ENCODE data around the gene ABCB6.

The ABCB6 gene

DNA sequence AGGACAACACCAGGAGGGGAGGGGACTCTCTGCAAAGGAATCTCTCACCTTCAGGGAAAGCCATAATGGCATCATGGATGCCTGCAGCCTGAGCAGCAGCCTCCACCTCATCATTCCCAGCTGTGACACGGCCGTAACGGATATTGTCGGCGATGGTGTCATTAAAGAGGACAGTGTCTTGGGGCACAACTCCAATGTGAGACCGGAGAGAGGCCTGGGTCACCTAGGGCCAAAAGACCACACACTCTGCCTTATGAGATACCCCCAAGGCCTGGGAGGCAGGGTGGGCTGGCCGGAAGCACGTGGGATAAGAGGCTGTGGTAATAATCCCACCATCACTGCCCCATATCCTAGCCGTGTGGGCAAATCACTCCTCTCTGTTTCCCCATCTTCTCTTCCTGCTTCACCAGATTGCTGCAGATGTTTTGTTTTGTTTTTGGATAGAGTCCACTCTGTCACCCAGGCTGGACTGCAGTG lies 7.8 kb downstream of the ABCB6 start:
- TF ChIP-seq, protein P1, sequence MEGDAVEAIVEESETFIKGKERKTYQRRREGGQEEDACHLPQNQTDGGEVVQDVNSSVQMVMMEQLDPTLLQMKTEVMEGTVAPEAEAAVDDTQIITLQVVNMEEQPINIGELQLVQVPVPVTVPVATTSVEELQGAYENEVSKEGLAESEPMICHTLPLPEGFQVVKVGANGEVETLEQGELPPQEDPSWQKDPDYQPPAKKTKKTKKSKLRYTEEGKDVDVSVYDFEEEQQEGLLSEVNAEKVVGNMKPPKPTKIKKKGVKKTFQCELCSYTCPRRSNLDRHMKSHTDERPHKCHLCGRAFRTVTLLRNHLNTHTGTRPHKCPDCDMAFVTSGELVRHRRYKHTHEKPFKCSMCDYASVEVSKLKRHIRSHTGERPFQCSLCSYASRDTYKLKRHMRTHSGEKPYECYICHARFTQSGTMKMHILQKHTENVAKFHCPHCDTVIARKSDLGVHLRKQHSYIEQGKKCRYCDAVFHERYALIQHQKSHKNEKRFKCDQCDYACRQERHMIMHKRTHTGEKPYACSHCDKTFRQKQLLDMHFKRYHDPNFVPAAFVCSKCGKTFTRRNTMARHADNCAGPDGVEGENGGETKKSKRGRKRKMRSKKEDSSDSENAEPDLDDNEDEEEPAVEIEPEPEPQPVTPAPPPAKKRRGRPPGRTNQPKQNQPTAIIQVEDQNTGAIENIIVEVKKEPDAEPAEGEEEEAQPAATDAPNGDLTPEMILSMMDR (IDR thresholded peaks at IDR 0.05; ENCODE audit: low read depth, low read length, missing control alignments) = no peak
- no peak overlapping the region for H3K4me3 ChIP-seq (ENCODE audit: low read depth, low read length)
- no peak for DNase-seq (ENCODE audit: low read depth)

DNA sequence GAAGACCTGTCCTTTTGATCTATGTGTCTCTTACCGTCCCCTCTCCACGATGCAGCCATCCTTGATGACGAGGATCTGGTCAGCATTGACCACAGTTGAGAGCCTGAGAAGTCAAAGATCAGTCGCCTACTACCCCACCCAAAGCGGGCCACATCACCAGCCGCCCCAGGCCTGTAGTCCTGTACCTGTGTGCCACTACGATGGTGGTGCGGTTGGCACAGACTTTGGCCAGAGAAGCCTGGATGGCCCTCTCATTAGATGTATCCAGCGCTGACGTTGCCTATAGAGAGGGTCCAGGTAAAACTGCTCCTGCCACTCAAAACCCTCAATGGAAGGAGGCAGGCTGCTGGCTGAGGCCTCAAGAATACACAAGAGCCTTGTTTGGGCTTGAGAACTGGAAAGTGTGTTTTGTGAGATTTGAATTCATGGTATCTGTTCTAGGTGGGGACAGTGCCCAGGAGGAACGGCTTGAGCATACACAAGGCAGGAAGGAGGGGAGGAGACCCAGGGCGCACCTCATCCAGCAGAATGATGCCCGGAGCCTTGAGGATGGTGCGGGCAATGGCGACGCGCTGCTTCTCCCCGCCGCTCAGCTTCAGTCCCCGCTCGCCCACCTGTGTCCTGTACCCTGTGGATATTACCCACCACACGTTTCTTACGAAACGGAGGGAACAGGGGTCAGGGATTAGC lies 8.4 kb downstream of the ABCB6 start:
- no peak overlapping the region for H3K4me3 ChIP-seq (ENCODE audit: low read depth, low read length)
- DNase-seq (ENCODE audit: low read depth) = no peak
- TF ChIP-seq, protein P1 (IDR thresholded peaks at IDR 0.05; ENCODE audit: low read depth, low read length, missing control alignments) = no peak

DNA sequence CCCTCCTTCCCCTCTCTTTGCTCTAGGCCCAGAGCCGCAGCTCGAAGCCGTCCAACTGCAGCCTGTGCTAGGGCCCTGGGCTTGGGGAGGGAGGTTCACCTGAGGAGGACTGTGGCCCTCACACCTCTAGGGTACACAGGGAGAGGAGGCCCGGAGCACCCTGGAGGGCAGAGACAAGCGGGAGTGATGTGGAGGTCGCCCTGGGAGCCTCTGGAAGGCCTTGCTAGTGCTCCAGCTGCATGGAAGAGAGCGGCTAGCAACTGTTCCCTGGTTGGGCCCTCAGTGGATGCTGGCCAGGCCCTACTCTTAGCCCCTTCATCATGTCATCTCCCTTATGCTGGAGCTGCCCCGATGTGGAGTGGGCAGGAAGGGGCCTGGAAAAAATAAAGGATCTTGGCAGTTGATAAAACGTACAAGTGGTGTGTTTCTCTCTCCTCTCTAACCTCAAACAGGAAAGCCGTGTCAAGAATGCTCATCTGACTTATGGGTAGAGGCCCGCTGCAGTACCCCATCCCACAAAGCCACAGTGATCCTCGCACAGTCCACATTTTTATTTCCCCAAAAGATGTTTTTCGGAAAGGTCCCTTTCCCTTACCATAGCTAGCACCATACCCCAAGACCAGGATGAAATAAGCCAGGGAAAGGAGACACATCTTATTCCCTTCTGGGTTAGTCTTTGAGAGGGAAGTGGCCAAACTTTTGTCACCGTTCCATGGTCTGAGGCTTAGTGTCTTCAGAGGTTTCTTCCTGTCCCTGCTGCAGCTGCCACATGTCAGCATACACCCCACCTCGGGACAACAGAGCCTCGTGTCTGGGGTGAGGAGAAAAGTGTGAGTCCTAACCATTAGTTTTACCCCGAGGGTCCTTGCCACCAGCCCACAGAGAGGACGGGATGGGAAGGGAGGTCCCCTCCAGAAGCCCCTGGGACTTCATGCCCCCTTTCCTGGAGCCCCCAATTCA lies 9.2 kb downstream of the ABCB6 start:
- H3K4me3 ChIP-seq (ENCODE audit: low read depth, low read length) = no peak overlapping the region
- TF ChIP-seq, protein P1 (IDR thresholded peaks at IDR 0.05; ENCODE audit: low read depth, low read length, missing control alignments) = no peak

DNA sequence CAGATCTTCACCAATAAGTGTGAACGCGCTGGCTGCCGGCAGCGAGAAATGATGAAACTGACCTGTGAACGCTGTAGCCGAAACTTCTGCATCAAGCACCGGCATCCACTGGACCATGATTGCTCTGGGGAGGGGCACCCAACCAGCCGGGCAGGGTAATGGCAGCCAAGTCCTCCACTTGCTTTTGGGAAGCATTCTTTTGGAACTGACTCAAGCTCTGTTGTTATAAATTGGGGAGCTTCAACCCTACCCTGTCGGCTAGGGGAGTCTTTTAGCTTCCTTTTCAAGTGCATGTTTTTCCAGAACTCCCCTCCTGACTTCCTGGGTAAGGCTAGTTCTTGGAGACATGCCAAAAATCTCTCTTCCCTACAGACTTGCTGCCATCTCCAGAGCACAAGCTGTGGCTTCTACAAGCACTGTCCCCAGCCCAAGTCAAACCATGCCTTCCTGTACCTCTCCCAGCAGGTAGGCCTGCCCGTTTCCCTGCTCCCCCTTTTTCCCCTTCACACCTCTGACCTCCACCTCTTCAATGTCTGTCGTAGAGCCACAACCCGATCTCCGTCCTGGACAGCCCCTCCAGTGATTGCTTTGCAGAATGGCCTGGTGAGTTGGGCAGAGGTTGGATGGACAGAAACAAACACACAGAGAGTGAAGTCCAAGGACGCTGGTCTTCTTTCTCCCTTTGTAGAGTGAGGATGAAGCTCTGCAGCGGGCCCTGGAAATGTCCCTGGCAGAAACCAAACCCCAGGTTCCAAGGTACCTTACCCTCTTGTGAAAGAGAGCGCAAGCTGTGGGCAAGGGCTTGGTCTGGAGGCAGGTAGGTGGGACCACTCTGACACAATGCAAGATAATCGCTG lies 10.6 kb downstream of the ABCB6 start:
- no peak for DNase-seq (ENCODE audit: low read depth)
- H3K4me3 ChIP-seq (ENCODE audit: low read depth, low read length) = no peak overlapping the region
- TF ChIP-seq, protein P1 (IDR thresholded peaks at IDR 0.05; ENCODE audit: low read depth, low read length, missing control alignments) = no peak

More for the DNA sequence above, 9.2 kb downstream of the ABCB6 start:
- DNase-seq (ENCODE audit: low read depth) = no peak

DNA sequence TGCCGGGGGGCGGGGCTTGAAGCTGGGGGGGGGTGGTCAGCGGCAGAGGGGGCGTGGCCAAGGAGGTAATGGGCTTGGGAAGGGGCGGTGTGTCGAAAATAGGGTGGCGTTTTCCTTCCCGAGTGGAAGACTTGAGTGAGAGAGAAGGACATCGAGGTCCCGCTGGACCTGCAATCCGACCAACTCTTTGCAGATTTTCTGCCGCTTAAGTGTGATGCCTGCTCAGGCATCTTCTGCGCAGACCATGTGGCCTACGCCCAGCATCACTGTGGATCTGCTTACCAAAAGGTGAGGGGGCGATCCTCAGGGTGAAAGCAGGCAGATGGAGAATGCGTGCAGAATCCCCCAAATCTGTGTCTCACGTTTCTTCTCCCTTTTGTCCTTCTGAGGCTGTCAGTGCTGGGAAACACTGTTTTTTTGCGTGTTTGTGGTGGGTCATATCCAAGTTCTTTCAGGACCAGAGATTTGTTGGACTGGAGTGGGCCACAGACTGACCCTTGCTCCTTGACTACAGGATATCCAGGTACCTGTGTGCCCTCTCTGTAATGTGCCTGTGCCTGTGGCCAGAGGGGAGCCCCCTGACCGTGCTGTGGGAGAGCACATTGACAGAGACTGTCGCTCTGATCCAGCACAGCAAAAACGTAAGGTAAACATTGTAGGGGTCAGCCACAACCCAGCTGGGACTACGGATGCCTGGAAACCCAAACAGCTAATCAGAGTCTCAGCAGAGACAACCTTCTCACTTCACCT lies 11.4 kb downstream of the ABCB6 start:
- H3K4me3 ChIP-seq (ENCODE audit: low read depth, low read length) = peak overlapping the region; percentile 69
- TF ChIP-seq, protein P1 (IDR thresholded peaks at IDR 0.05; ENCODE audit: low read depth, low read length, missing control alignments) = no peak
- DNase-seq (ENCODE audit: low read depth) = no peak

Data from GM12864 (cell line).